B cell (primary cell): ENCODE measurements around the gene ZNF611.

Source experiments
- EZH2 ChIP-seq: IDR thresholded peaks from 2 replicates; pipeline ENCODE4 v1.6.1; 2012; ENCODE audit warnings: borderline replicate concordance, low read depth, mild to moderate bottlenecking, moderate library complexity, low read length; ENCODE audit not compliant: insufficient read depth, poor library complexity, severe bottlenecking
- TF ChIP-seq, protein P1 (sequence below): fragments of 200-600 bp; IDR thresholded peaks from one replicate; pipeline ENCODE4 v1.8.0; 2022; ENCODE audit warnings: antibody characterized with exemption, mild to moderate bottlenecking

DNA sequence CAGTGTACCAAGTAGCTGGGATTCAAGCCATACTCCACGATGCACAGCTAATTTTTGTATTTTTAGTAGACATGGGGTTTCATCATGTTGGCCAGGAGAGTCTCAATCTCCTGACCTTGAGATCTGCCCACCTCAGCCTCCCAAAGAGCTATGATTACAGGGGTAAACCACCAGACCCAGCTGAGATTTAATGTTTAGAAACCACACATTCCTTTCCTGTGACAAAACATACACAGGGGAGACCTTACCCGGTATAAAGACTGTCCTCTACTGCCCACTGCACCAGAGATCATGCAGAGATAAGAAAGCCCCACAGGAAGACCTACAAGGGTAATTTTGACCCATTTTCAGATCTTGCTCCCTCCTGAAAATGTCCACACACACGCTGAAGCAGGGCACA, 73.9 kb downstream of the ZNF611 start:
- TF ChIP-seq, protein P1, sequence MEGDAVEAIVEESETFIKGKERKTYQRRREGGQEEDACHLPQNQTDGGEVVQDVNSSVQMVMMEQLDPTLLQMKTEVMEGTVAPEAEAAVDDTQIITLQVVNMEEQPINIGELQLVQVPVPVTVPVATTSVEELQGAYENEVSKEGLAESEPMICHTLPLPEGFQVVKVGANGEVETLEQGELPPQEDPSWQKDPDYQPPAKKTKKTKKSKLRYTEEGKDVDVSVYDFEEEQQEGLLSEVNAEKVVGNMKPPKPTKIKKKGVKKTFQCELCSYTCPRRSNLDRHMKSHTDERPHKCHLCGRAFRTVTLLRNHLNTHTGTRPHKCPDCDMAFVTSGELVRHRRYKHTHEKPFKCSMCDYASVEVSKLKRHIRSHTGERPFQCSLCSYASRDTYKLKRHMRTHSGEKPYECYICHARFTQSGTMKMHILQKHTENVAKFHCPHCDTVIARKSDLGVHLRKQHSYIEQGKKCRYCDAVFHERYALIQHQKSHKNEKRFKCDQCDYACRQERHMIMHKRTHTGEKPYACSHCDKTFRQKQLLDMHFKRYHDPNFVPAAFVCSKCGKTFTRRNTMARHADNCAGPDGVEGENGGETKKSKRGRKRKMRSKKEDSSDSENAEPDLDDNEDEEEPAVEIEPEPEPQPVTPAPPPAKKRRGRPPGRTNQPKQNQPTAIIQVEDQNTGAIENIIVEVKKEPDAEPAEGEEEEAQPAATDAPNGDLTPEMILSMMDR, result no peak
- no peak for TF ChIP-seq EZH2
